Sigmoid colon (tissue), 4 donors: ENCODE measurements around the gene MTMR4.

ENCODE experiments used
- POLR2A ChIP-seq, 2 donors: fragments of 450-650 bp; IDR thresholded peaks; one replicate each; pipeline ENCODE4 v1.6.1; 2016; ENCODE audit warnings: antibody characterized with exemption in 2 of 2, mild to moderate bottlenecking in 2 of 2, moderate library complexity in 2 of 2
- POLR2AphosphoS5 ChIP-seq, 4 donors: sonication (generic); formaldehyde crosslinking; IDR thresholded peaks; one replicate each; pipeline ENCODE4 v1.6.1; 2017; ENCODE audit warnings: antibody characterized with exemption in 4 of 4
- TF ChIP-seq, protein P1 (sequence below), 4 experiments: fragments of 450-650 bp in 3 of 4; fragments of 200-600 bp in 1 of 4; IDR thresholded peaks; one replicate each; pipeline ENCODE4 v1.5.1; 2016 to 2019; ENCODE audit warnings: antibody characterized with exemption in 4 of 4, mild to moderate bottlenecking in 3 of 4, moderate library complexity in 2 of 4

- TF ChIP-seq POLR2A (IDR thresholded peaks at IDR 0.05) (no peak), POLR2AphosphoS5 (IDR thresholded peaks at IDR 0.05) (no peak)
- TF ChIP-seq, protein P1, sequence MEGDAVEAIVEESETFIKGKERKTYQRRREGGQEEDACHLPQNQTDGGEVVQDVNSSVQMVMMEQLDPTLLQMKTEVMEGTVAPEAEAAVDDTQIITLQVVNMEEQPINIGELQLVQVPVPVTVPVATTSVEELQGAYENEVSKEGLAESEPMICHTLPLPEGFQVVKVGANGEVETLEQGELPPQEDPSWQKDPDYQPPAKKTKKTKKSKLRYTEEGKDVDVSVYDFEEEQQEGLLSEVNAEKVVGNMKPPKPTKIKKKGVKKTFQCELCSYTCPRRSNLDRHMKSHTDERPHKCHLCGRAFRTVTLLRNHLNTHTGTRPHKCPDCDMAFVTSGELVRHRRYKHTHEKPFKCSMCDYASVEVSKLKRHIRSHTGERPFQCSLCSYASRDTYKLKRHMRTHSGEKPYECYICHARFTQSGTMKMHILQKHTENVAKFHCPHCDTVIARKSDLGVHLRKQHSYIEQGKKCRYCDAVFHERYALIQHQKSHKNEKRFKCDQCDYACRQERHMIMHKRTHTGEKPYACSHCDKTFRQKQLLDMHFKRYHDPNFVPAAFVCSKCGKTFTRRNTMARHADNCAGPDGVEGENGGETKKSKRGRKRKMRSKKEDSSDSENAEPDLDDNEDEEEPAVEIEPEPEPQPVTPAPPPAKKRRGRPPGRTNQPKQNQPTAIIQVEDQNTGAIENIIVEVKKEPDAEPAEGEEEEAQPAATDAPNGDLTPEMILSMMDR (IDR thresholded peaks at IDR 0.05): no peak
Observed at GRCh38 chr17:58537266-58537665, 22.8 kb upstream of the MTMR4 start.
